ENCODE data around the gene CLEC3B. TPM values are rescaled to one million over a fixed set of nuclear protein-coding genes. Genes with fewer than 3 reads are reported as not detected.

The CLEC3B gene
- total and polyA plus RNA-seq, 3 donors from 2014 or later, result 86.6 to 198 (median 88.8) TPM

DNA sequence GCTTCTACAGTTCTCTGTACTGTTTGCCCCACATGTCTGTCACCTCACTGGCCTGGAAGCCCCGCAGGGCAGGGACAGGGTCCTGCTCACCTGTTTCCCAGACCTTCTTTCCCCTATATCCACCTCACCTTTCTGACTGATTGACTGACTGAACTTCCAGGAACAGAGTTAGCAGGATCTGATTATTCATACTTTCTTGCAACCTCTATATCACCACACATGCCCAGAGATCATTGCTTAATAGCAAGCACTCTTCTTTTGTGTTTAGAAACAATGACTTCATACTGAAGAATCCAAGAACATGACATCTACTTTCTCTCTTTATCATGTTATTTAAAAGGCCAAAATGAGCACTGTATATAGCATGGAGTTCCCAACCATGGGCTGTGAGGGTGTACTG lies 18.0 kb upstream of the CLEC3B start:
- H3K27me3 ChIP-seq, result no peaks in the 10 kb centered on the region
- no peak overlapping the region for H3K4me3 ChIP-seq
- no peaks in the 10 kb centered on the region for H3K36me3 ChIP-seq (ENCODE audit: low read depth, missing control alignments)
- TF ChIP-seq, protein P1, sequence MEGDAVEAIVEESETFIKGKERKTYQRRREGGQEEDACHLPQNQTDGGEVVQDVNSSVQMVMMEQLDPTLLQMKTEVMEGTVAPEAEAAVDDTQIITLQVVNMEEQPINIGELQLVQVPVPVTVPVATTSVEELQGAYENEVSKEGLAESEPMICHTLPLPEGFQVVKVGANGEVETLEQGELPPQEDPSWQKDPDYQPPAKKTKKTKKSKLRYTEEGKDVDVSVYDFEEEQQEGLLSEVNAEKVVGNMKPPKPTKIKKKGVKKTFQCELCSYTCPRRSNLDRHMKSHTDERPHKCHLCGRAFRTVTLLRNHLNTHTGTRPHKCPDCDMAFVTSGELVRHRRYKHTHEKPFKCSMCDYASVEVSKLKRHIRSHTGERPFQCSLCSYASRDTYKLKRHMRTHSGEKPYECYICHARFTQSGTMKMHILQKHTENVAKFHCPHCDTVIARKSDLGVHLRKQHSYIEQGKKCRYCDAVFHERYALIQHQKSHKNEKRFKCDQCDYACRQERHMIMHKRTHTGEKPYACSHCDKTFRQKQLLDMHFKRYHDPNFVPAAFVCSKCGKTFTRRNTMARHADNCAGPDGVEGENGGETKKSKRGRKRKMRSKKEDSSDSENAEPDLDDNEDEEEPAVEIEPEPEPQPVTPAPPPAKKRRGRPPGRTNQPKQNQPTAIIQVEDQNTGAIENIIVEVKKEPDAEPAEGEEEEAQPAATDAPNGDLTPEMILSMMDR (IDR thresholded peaks at IDR 0.05), result no peak
- no peak for TF ChIP-seq POLR2A (IDR thresholded peaks at IDR 0.05)
- H3K27ac ChIP-seq, result no peak overlapping the region
- H3K9me3 ChIP-seq, result no peaks in the 10 kb centered on the region
- intact Hi-C loops (cut with DNase I; ENCODE audit: low total_unique reads), result no loop called here
- 91 to 92% methylated on average over 1 of the region's 1 CpG for WGBS, 2 donors
- H3K4me1 ChIP-seq, result peaks cover 32% of the 10 kb centered on the region
- DNase-seq, result no peak

DNA sequence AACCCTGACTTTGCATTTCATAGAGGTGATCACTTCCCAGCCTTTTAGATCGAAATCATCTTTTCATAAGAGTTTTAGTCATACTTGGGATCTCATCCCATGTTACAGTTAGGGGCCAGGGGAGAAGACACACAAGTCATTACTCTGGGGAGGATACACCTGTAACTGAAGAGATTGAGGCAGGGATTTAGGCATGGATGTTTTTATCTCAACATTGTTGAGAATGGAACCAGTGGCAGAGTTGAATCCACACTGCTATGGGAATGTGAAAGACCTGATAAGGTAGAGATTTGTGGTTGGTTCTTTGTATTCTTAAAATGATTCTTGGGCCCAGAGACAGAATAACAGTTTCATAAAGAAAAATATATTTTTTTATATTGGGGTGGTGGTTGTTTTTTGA lies 16.2 kb upstream of the CLEC3B start:
- Histone ChIP-seq H3K27ac (no peak overlapping the region), H3K4me1 (peaks cover 32% of the 10 kb centered on the region), H3K4me3 (no peak overlapping the region), H3K27me3 (no peaks in the 10 kb centered on the region), H3K9me3 (no peaks in the 10 kb centered on the region), H3K36me3 (ENCODE audit: low read depth, missing control alignments) (no peaks in the 10 kb centered on the region)
- no peak for DNase-seq
- WGBS, 2 donors, result 85 to 100% methylated on average over 1 of the region's 1 CpG
- intact Hi-C loops (cut with DNase I; ENCODE audit: low total_unique reads), result no loop called here
- no peak for TF ChIP-seq POLR2A (IDR thresholded peaks at IDR 0.05)
- TF ChIP-seq, protein P1 (IDR thresholded peaks at IDR 0.05), result no peak

DNA sequence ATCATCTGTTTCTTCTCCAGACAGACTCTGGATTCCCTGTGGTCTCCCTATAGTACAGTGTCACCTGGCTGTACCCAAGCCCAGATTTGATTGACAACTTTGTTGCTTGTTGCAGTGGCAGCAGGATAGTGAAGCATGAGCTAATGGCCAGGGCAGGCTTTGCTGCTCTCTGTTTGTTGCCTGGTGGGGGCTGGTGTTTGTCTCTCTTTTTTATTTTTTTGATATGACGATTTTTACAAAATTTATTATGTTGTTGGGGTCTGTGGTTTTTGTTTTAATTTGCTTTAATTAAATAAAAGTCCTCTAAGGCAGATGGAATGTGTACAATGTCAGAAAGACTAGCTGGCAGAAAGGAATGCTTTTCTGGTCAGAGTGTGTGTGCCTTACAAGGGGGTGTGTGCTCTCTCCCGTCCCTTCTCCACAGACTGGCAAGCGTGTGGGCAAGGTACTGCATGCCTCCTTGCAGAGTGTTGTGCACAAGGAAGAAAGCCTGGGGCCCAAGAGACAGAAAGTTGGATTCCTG lies 15.2 kb upstream of the CLEC3B start:
- TF ChIP-seq, protein P1 (IDR thresholded peaks at IDR 0.05), result no peak
- TF ChIP-seq POLR2A (IDR thresholded peaks at IDR 0.05), result no peak
- no peaks in the 10 kb centered on the region for H3K27me3 ChIP-seq
- DNase-seq, result no peak
- intact Hi-C loops (cut with DNase I; ENCODE audit: low total_unique reads), result no loop called here
- WGBS, 2 donors, result 28 to 36% methylated on average over 3 of the region's 3 CpGs
- H3K36me3 ChIP-seq (ENCODE audit: low read depth, missing control alignments), result no peaks in the 10 kb centered on the region
- peaks cover 34% of the 10 kb centered on the region for H3K4me1 ChIP-seq
- H3K9me3 ChIP-seq, result no peaks in the 10 kb centered on the region
- H3K27ac ChIP-seq, result peak overlapping the region; percentile 55 to 72
- H3K4me3 ChIP-seq, result no peak overlapping the region

DNA sequence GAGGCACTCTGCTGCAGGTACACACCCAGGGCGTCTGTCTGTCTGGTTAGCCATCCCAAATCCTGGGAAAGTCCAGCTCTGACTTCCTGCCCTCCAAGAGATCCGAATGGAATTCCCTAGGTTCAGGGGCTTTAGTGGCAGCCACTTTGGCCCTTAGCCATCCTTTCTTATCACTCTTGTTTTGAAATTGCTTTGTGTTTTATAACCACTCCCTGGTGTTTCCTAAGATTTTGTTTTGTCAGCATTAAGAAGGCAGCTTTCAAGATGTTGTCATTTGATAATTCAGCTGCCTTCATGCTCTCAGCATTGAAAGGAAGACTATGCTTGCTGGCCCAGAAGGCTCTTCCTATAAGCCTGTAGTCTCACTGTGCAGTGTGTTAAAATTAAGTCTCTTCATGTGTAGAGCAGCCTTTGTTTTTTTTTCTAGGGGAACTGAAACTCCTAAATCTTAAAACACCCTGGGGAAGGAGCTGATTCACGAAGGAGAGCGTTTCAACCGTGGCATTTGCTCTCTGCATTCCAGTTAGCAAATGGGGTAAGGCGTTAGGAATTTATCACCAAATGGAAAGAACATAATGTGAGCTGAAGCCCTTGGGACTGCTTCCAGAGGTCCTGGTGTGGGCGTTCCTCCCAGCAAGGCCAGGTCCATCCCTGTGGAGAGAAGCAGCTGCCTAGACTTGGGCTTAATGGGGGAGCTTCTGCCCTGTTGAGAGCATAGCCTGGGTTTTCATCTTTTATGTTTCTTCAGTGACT lies 14.2 kb upstream of the CLEC3B start:
- Histone ChIP-seq H3K9me3 (no peaks in the 10 kb centered on the region), H3K4me1 (peaks cover 38% of the 10 kb centered on the region), H3K27ac (peak overlapping the region; percentile 55 to 72), H3K4me3 (no peak overlapping the region), H3K27me3 (no peaks in the 10 kb centered on the region), H3K36me3 (ENCODE audit: low read depth, missing control alignments) (no peaks in the 10 kb centered on the region)
- intact Hi-C loops (cut with DNase I; ENCODE audit: low total_unique reads), result no loop called here
- no peak for TF ChIP-seq POLR2A (IDR thresholded peaks at IDR 0.05)
- TF ChIP-seq, protein P1 (IDR thresholded peaks at IDR 0.05), result no peak
- DNase-seq, result peak; percentile 86
- WGBS, 2 donors, result 31 to 37% methylated on average over 7 of the region's 7 CpGs

DNA sequence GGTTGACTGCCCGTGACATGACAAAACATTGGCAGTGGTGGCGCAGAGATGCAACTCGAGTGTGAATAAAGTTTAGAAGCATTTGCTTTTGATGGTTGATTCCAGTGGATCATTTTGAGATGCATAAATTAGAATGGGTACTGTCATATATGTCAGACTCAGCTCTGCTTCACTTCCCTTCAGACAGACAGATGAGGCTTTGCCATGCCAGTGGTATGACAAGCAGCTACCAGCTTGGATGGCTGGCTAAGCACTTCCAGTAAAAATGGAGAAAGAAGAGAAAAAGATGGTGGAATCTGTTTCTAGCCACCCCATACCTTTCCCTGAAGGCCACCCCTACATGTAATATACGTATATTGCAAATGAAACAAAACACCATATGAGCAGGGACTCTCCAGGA lies 13.5 kb upstream of the CLEC3B start:
- H3K4me1 ChIP-seq, result peaks cover 38% of the 10 kb centered on the region
- H3K27me3 ChIP-seq, result no peaks in the 10 kb centered on the region
- peak overlapping the region; percentile 55 to 72 for H3K27ac ChIP-seq
- H3K9me3 ChIP-seq, result no peaks in the 10 kb centered on the region
- no peaks in the 10 kb centered on the region for H3K36me3 ChIP-seq (ENCODE audit: low read depth, missing control alignments)
- DNase-seq, result no peak
- intact Hi-C loops (cut with DNase I; ENCODE audit: low total_unique reads), result no loop called here
- H3K4me3 ChIP-seq, result no peak overlapping the region
- 75 to 76% methylated on average over 4 of the region's 4 CpGs for WGBS, 2 donors
- no peak for TF ChIP-seq POLR2A (IDR thresholded peaks at IDR 0.05)
- TF ChIP-seq, protein P1 (IDR thresholded peaks at IDR 0.05), result no peak
